Liver (tissue), 9 donors: Measurements from ENCODE around the gene OLA1. TPM values are rescaled to one million over a fixed set of nuclear protein-coding genes. Genes with fewer than 3 reads are reported as not detected.

Experiments
- DNase-seq: peaks from one replicate; pipeline ENCODE4 v3.0.0-alpha.2; 2017; ENCODE audit warnings: low spot score
- H3K27ac ChIP-seq, 2 donors: one replicate each; pipeline ENCODE4 v1.7.0; 2013; ENCODE audit warnings: inconsistent platforms in 2 of 2, low read length in 2 of 2, control low read depth in 1 of 2, low read depth in 1 of 2, mild to moderate bottlenecking in 1 of 2
- H3K27me3 ChIP-seq, 4 donors: one replicate each; pipeline versions ENCODE4 v1.6.1 to v1.7.0; 2013; ENCODE audit warnings: low read length in 3 of 4, inconsistent platforms in 1 of 4, mild to moderate bottlenecking in 1 of 4, moderate library complexity in 1 of 4; ENCODE audit not compliant: control insufficient read depth in 4 of 4, insufficient read depth in 4 of 4
- H3K36me3 ChIP-seq, 4 donors: one replicate each; pipeline versions ENCODE4 v1.6.1 to v1.7.0; 2013; ENCODE audit warnings: low read length in 3 of 4, mild to moderate bottlenecking in 3 of 4, low read depth in 1 of 4, moderate library complexity in 1 of 4; ENCODE audit not compliant: control insufficient read depth in 4 of 4, insufficient read depth in 3 of 4
- H3K4me1 ChIP-seq, 4 donors: one replicate each; pipeline versions ENCODE4 v1.6.1 to v1.7.0; 2013; ENCODE audit warnings: low read length in 3 of 4, mild to moderate bottlenecking in 3 of 4, moderate library complexity in 1 of 4; ENCODE audit not compliant: control insufficient read depth in 4 of 4, insufficient read depth in 4 of 4
- H3K4me3 ChIP-seq, 3 donors: one replicate each; pipeline versions ENCODE4 v1.6.1 to v1.7.0; 2013; ENCODE audit warnings: low read length in 3 of 3, control low read depth in 1 of 3, low read depth in 1 of 3, mild to moderate bottlenecking in 1 of 3
- H3K9ac ChIP-seq, 2 donors: one replicate each; pipeline ENCODE4 v1.7.0; 2013; ENCODE audit warnings: low read length in 2 of 2, mild to moderate bottlenecking in 2 of 2, moderate library complexity in 2 of 2, control low read depth in 1 of 2, low read depth in 1 of 2
- H3K9me3 ChIP-seq, 4 donors: one replicate each; pipeline versions ENCODE4 v1.6.1 to v1.7.0; 2013; ENCODE audit warnings: low read length in 3 of 4; ENCODE audit not compliant: control insufficient read depth in 4 of 4
- CTCF ChIP-seq: fragments of 150-350 bp; IDR thresholded peaks from 2 replicates; pipeline ENCODE4 v1.5.1; 2017; ENCODE audit warnings: improper control_type of control experiment, low read depth, low read length; ENCODE audit not compliant: missing input control
- EGR1 ChIP-seq, 2 donors: IDR thresholded peaks; 2 replicates each; pipeline ENCODE4 v1.6.1; 2016 to 2018; ENCODE audit warnings: antibody characterized with exemption in 2 of 2, low read depth in 2 of 2
- FOXA1 ChIP-seq: IDR thresholded peaks from 2 replicates; pipeline ENCODE4 v1.6.1; 2016; ENCODE audit warnings: antibody characterized with exemption
- FOXA2 ChIP-seq: IDR thresholded peaks from 2 replicates; pipeline ENCODE4 v1.6.1; 2016; ENCODE audit warnings: antibody characterized with exemption
- GABPA ChIP-seq, 2 donors: IDR thresholded peaks in 1 of 2; conservative IDR thresholded peaks in 1 of 2; 2 replicates each; pipeline ENCODE4 v1.6.1; 2016; ENCODE audit warnings: antibody characterized with exemption in 2 of 2, mild to moderate bottlenecking in 1 of 2, moderate library complexity in 1 of 2
- HNF4A ChIP-seq, 2 donors: conservative IDR thresholded peaks; 2 replicates each; pipeline ENCODE4 v1.6.1; 2016; ENCODE audit warnings: antibody characterized with exemption in 2 of 2, mild to moderate bottlenecking in 2 of 2
- HNF4G ChIP-seq: IDR thresholded peaks from 2 replicates; pipeline ENCODE4 v1.6.1; 2016; ENCODE audit warnings: antibody characterized with exemption
- JUND ChIP-seq, 2 donors: IDR thresholded peaks; 2 replicates each; pipeline ENCODE4 v1.6.1; 2016; ENCODE audit warnings: antibody characterized with exemption in 2 of 2
- MAX ChIP-seq: IDR thresholded peaks from 2 replicates; pipeline ENCODE4 v1.6.1; 2016; ENCODE audit warnings: antibody characterized with exemption
- NR2F2 ChIP-seq: IDR thresholded peaks from 2 replicates; pipeline ENCODE4 v1.6.1; 2016; ENCODE audit warnings: antibody characterized with exemption
- RAD21 ChIP-seq, 2 donors: IDR thresholded peaks; 2 replicates each; pipeline ENCODE4 v1.6.1; 2016; ENCODE audit warnings: antibody characterized with exemption in 2 of 2, mild to moderate bottlenecking in 2 of 2
- REST ChIP-seq: IDR thresholded peaks from 2 replicates; pipeline ENCODE4 v1.6.1; 2016; ENCODE audit warnings: antibody characterized with exemption, mild to moderate bottlenecking
- RXRA ChIP-seq, 2 donors: IDR thresholded peaks; 2 replicates each; pipeline ENCODE4 v1.6.1; 2017 to 2018; ENCODE audit warnings: antibody characterized with exemption in 2 of 2, mild to moderate bottlenecking in 1 of 2
- SP1 ChIP-seq: IDR thresholded peaks from 2 replicates; pipeline ENCODE4 v1.6.1; 2018; ENCODE audit warnings: antibody characterized with exemption, mild to moderate bottlenecking
- TAF1 ChIP-seq: conservative IDR thresholded peaks from 2 replicates; pipeline ENCODE4 v1.6.1; 2016; ENCODE audit warnings: antibody characterized with exemption, mild to moderate bottlenecking
- YY1 ChIP-seq: IDR thresholded peaks from 2 replicates; pipeline ENCODE4 v1.6.1; 2016; ENCODE audit warnings: antibody characterized with exemption, mild to moderate bottlenecking
- ZBTB33 ChIP-seq: IDR thresholded peaks from 2 replicates; pipeline ENCODE4 v1.6.1; 2016; ENCODE audit warnings: antibody characterized with exemption
- WGBS: extraction: QIAGEN DNeasy Blood & Tissue Kit; methylation state at CpG from one replicate; pipeline ENCODE4 v1.1.7; 2013; 5-methylcytosine and 5-hydroxymethylcytosine counted together
- polyA plus RNA-seq, 2 donors: library from polyadenylated mRNA; stranded (reverse) in 1 of 2; unstranded in 1 of 2; fragments of 200-250 nt in 1 of 2; fragments of >200 nt in 1 of 2; fragmentation: Nextera tagmentation in 1 of 2; extraction: Ambion mirVana in 1 of 2; gene quantifications; one replicate each; pipeline versions ENCODE4 v1.2.1 to v1.2.3, GENCODE V29; 2013 to 2015
- total RNA-seq, 2 donors: library from RNA; depleted of rRNA; stranded (reverse); fragments of >200 nt; gene quantifications; one replicate each; pipeline ENCODE4 v1.2.3, GENCODE V29; 2014
- TF ChIP-seq, protein P1 (sequence below): IDR thresholded peaks from 2 replicates; pipeline ENCODE4 v1.6.1; 2016; ENCODE audit warnings: antibody characterized with exemption
- donor health status: healthy.
- donor health status: healthy.
- donor health status: healthy.
- donor health status: healthy.
- donor health status: healthy.

The OLA1 gene
- total and polyA plus RNA-seq, 4 donors = 23.4 to 38.1 (median 32.3) TPM

GRCh38 chr2:174106736-174107135, 141.6 kb downstream of the OLA1 start:
- H3K4me3 ChIP-seq = no peak overlapping the region
- DNase-seq = no peak
- H3K9ac ChIP-seq = no peak overlapping the region
- no peaks in the 10 kb centered on the region for H3K9me3 ChIP-seq
- H3K27me3 ChIP-seq = no peaks in the 10 kb centered on the region
- H3K4me1 ChIP-seq = no peaks in the 10 kb centered on the region
- no peak overlapping the region for H3K27ac ChIP-seq
- H3K36me3 ChIP-seq = no peaks in the 10 kb centered on the region
- TF ChIP-seq JUND (IDR thresholded peaks at IDR 0.05) (no peak), TAF1 (no peak), FOXA2 (no peak), HNF4A (conservative IDR thresholded peaks at IDR 0.05) (no peak), SP1 (no peak), MAX (no peak), NR2F2 (no peak), HNF4G (no peak), REST (no peak), EGR1 (IDR thresholded peaks at IDR 0.05; ENCODE audit: low read depth in 2 of 2) (no peak), FOXA1 (no peak), YY1 (no peak), ZBTB33 (no peak), CTCF (no peak), RAD21 (IDR thresholded peaks at IDR 0.05) (no peak), GABPA (IDR thresholded peaks at IDR 0.05 in 1 of 2, conservative IDR thresholded peaks at IDR 0.05 in 1 of 2) (no peak)
- TF ChIP-seq, protein P1, sequence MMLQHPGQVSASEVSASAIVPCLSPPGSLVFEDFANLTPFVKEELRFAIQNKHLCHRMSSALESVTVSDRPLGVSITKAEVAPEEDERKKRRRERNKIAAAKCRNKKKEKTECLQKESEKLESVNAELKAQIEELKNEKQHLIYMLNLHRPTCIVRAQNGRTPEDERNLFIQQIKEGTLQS = no peak

- DNase-seq = no peak
- 92% methylated on average over 5 of the region's 5 CpGs for WGBS
Measured at GRCh38 chr2:174094542-174094941, 153.8 kb downstream of the OLA1 start.

More at GRCh38 chr2:174094542-174094941, 153.8 kb downstream of the OLA1 start:
- Histone ChIP-seq H3K4me3 (no peak overlapping the region), H3K36me3 (no peaks in the 10 kb centered on the region), H3K9me3 (no peaks in the 10 kb centered on the region), H3K27me3 (no peaks in the 10 kb centered on the region), H3K4me1 (peaks cover 0 to 1% (median 0%) of the 10 kb centered on the region in 4 donors), H3K27ac (no peak overlapping the region), H3K9ac (no peak overlapping the region)
- TF ChIP-seq RXRA (IDR thresholded peaks at IDR 0.05) (no peak), HNF4G (no peak), YY1 (no peak), NR2F2 (no peak), REST (no peak), FOXA2 (no peak), HNF4A (conservative IDR thresholded peaks at IDR 0.05) (no peak), JUND (IDR thresholded peaks at IDR 0.05) (no peak)
- TF ChIP-seq, protein P1 = no peak
